Measurements from ENCODE around the gene FAM107B. TPM values are rescaled to one million over a fixed set of nuclear protein-coding genes. Genes with fewer than 3 reads are reported as not detected.
"Not testable (repeated sequence)": the region's sequence is repeated elsewhere in the genome, so short reads cannot be mapped to it uniquely, and the experiment has no call there.

The FAM107B gene
- total and polyA plus RNA-seq, 2 experiments from 2014 or later = 3.4 to 5.2 TPM

DNA sequence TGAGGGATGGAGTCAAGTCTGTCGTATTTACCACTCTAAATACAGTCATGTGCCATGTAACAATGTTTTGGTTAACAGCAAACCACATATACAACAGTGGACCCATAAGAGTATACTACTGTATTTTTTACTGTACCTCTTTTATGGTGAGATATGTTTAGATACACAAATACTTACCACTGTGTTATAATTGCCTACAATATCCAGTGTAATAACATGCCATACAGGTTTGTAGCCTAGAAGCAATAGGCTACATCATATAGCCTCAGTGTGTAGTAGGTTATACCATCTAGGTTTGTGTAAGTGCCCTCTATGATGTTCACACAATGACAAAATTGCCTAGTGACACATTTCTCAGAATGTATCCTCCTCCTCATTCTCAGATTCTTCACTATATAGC lies 110.4 kb downstream of the FAM107B start:
- Histone ChIP-seq H3K9me3 (ENCODE audit: low read depth) (no peaks in the 10 kb centered on the region), H3K36me3 (ENCODE audit: low read depth) (no peaks in the 10 kb centered on the region), H3K27ac (no peak overlapping the region), H4K20me1 (ENCODE audit: insufficient read depth) (no peaks in the 10 kb centered on the region), H3K79me2 (ENCODE audit: insufficient read depth) (no peaks in the 10 kb centered on the region), H2AFZ (no peak overlapping the region), H3K4me3 (no peak overlapping the region), H3K4me1 (ENCODE audit: insufficient read depth) (peaks cover 7% of the 10 kb centered on the region), H3F3A (ENCODE audit: insufficient read depth) (no peaks in the 10 kb centered on the region), H3K4me2 (ENCODE audit: unreplicated experiment) (no peak overlapping the region), H3K9ac (no peak overlapping the region), H3K9me2 (ENCODE audit: insufficient read depth) (no peaks in the 10 kb centered on the region), H3K27me3 (replicated peaks; ENCODE audit: insufficient read depth) (no peaks in the 10 kb centered on the region)
- no peak for DNase-seq
- 49 to 54% methylated on average over 1 of the region's 1 CpG for WGBS, 2 experiments (ENCODE audit: low coverage in 1 of 2, low lambda C conversion rate in 2 of 2, missing lambda C conversion rate in 2 of 2)
- TF ChIP-seq EZH2phosphoT487 (IDR thresholded peaks at IDR 0.05; ENCODE audit: insufficient read depth, low read depth) = no peak
- TF ChIP-seq EZH2 (IDR thresholded peaks at IDR 0.05; ENCODE audit: insufficient read depth, poor library complexity, severe bottlenecking) = no peak
- in situ Hi-C loops (cut with MboI) = no loop called here

DNA sequence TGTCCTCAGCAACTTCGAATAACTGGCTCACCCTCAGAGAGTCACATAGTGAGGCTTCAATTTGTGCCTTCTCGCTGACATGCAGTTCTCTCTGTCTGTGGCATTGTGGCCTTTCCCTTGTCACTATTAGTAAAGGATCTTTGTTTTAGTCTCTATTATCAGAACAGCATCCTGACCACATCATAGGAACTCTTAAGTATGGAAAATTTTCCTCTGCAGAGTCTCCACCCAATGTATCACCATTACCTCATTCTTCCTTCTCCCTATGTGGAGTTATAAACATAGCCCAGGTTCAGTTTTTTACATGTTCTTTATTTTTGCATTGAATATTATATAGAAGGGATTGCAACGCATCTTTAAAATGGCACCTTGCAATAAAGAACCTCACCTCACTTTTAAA lies 112.9 kb downstream of the FAM107B start:
- Histone ChIP-seq H3K4me2 (ENCODE audit: unreplicated experiment) (no peak overlapping the region), H3F3A (ENCODE audit: insufficient read depth) (peaks cover 16% of the 10 kb centered on the region), H3K36me3 (ENCODE audit: low read depth) (no peaks in the 10 kb centered on the region), H4K20me1 (ENCODE audit: insufficient read depth) (no peaks in the 10 kb centered on the region), H3K9ac (no peak overlapping the region), H3K9me2 (ENCODE audit: insufficient read depth) (no peaks in the 10 kb centered on the region), H3K27ac (no peak overlapping the region), H3K79me2 (ENCODE audit: insufficient read depth) (no peaks in the 10 kb centered on the region), H3K4me3 (no peak overlapping the region), H3K27me3 (replicated peaks; ENCODE audit: insufficient read depth) (no peaks in the 10 kb centered on the region), H3K9me3 (ENCODE audit: low read depth) (no peaks in the 10 kb centered on the region), H3K4me1 (ENCODE audit: insufficient read depth) (peaks cover 24% of the 10 kb centered on the region), H2AFZ (no peak overlapping the region)
- TF ChIP-seq EZH2phosphoT487 (IDR thresholded peaks at IDR 0.05; ENCODE audit: insufficient read depth, low read depth) = no peak
- DNase-seq = peak; percentile 9
- 68 to 72% methylated on average over 3 of the region's 3 CpGs for WGBS, 2 experiments (ENCODE audit: low coverage in 1 of 2, low lambda C conversion rate in 2 of 2, missing lambda C conversion rate in 2 of 2)
- in situ Hi-C loops (cut with MboI) = no loop called here

DNA sequence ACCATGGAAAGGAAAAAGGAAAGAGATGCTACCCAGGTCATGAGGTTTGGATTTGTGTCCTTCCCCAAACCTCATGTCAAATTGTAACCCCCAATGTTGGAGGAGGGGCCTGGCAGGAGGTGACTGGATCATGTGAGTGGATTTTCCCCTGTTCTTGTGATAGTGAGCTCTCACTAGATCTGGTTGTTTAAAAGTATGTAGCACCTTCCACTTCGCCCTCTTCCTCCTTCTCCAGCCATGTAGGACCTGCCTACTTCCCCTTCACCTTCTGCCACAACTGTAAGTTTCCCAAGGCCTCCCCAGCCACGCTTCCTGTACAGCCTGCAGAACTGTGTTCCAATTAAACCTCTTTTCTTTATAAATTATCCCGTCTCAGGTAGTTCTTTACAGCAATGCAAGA lies 113.9 kb downstream of the FAM107B start:
- Histone ChIP-seq H3K4me3 (no peak overlapping the region), H3K9me3 (ENCODE audit: low read depth) (no peaks in the 10 kb centered on the region), H3K27me3 (replicated peaks; ENCODE audit: insufficient read depth) (no peaks in the 10 kb centered on the region), H3F3A (ENCODE audit: insufficient read depth) (peaks cover 16% of the 10 kb centered on the region), H3K4me2 (ENCODE audit: unreplicated experiment) (no peak overlapping the region), H3K27ac (no peak overlapping the region), H3K36me3 (ENCODE audit: low read depth) (no peaks in the 10 kb centered on the region), H4K20me1 (ENCODE audit: insufficient read depth) (no peaks in the 10 kb centered on the region), H3K4me1 (ENCODE audit: insufficient read depth) (peaks cover 24% of the 10 kb centered on the region), H3K9me2 (ENCODE audit: insufficient read depth) (no peaks in the 10 kb centered on the region), H2AFZ (no peak overlapping the region), H3K79me2 (ENCODE audit: insufficient read depth) (no peaks in the 10 kb centered on the region), H3K9ac (no peak overlapping the region)
- TF ChIP-seq EZH2 (IDR thresholded peaks at IDR 0.05; ENCODE audit: insufficient read depth, poor library complexity, severe bottlenecking) = no peak
- TF ChIP-seq EZH2phosphoT487 (IDR thresholded peaks at IDR 0.05; ENCODE audit: insufficient read depth, low read depth) = no peak
- in situ Hi-C loops (cut with MboI) = no loop called here
- 73 to 96% methylated on average over 3 of the region's 3 CpGs for WGBS, 2 experiments (ENCODE audit: low coverage in 1 of 2, low lambda C conversion rate in 2 of 2, missing lambda C conversion rate in 2 of 2)
- DNase-seq = no peak

DNA sequence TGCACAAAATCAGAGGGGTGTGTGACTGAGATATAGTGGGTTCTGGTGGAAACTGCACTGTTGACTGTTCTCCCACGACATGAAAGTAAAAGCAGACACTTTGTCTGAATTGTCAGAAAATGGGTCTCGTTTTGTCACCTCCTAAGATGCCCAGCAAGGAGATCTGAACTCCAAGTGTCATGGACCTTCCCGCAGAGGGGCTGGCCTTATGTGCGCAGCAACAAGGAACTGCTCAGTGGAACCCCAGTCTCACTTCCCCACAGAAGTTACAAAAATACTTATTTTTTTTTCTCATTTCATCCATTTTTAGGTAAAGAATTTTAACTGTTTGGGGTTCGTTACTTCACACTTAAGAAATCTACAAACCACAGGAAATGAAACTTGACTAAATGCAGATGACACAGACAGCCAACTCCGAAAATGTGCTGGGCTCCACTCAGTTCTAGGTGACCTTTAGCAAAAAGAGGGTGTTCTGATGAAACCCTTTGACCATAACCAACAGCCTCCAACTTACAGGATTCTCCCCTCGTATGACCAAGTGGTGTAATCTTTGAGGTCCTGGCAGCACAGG lies 115.0 kb downstream of the FAM107B start:
- Histone ChIP-seq H3K79me2 (ENCODE audit: insufficient read depth) (no peaks in the 10 kb centered on the region), H3K4me3 (no peak overlapping the region), H3K9me3 (ENCODE audit: low read depth) (no peaks in the 10 kb centered on the region), H3K9me2 (ENCODE audit: insufficient read depth) (no peaks in the 10 kb centered on the region), H3K27ac (no peak overlapping the region), H3K27me3 (replicated peaks; ENCODE audit: insufficient read depth) (no peaks in the 10 kb centered on the region), H3K36me3 (ENCODE audit: low read depth) (no peaks in the 10 kb centered on the region), H3F3A (ENCODE audit: insufficient read depth) (peaks cover 17% of the 10 kb centered on the region), H2AFZ (no peak overlapping the region), H3K9ac (no peak overlapping the region), H3K4me2 (ENCODE audit: unreplicated experiment) (no peak overlapping the region), H3K4me1 (ENCODE audit: insufficient read depth) (peaks cover 24% of the 10 kb centered on the region), H4K20me1 (ENCODE audit: insufficient read depth) (no peaks in the 10 kb centered on the region)
- DNase-seq = peak; percentile 5
- TF ChIP-seq EZH2phosphoT487 (IDR thresholded peaks at IDR 0.05; ENCODE audit: insufficient read depth, low read depth) (no peak), EZH2 (IDR thresholded peaks at IDR 0.05; ENCODE audit: insufficient read depth, poor library complexity, severe bottlenecking) (no peak)
- WGBS, 2 experiments (ENCODE audit: low coverage in 1 of 2, low lambda C conversion rate in 2 of 2, missing lambda C conversion rate in 2 of 2) = 67% methylated on average over 7 of the region's 7 CpGs
- in situ Hi-C loops (cut with MboI) = no loop called here

DNA sequence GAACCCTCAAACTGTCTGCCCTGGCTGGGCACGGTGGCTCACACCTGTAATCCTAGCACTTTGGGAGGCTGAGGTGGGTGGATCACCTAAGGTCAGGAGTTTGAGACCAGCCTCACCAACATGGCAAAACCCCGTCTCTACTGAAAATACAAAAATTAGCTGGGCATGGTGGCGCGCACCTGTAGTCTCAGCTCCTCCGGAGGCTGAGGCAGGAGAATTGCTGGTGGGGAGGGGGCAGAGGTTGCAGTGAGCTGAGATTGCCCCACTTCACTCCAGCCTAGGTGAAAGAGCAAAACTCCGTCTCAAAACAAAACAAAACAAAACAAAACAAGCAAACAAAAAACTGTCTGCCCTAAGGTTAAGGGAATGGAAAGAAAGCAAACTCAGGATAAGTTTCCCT lies 115.6 kb downstream of the FAM107B start:
- H3K36me3 ChIP-seq (ENCODE audit: low read depth); H3K4me2 ChIP-seq (ENCODE audit: unreplicated experiment); in situ Hi-C loops (cut with MboI); DNase-seq; H4K20me1 ChIP-seq (ENCODE audit: insufficient read depth); H2AFZ ChIP-seq; H3K79me2 ChIP-seq (ENCODE audit: insufficient read depth); H3K27me3 ChIP-seq (replicated peaks; ENCODE audit: insufficient read depth); H3K9ac ChIP-seq; H3K4me3 ChIP-seq; H3K9me3 ChIP-seq (ENCODE audit: low read depth); H3K9me2 ChIP-seq (ENCODE audit: insufficient read depth); H3K27ac ChIP-seq: not testable (repeated sequence)
- H3K4me1 ChIP-seq (ENCODE audit: insufficient read depth) = peaks cover 30% of the 10 kb centered on the region
- WGBS, 2 experiments (ENCODE audit: low coverage in 1 of 2, low lambda C conversion rate in 2 of 2, missing lambda C conversion rate in 2 of 2) = 97 to 98% methylated on average over 6 of the region's 6 CpGs
- peaks cover 23% of the 10 kb centered on the region for H3F3A ChIP-seq (ENCODE audit: insufficient read depth)

Measured in GM23248 (cell line).